Superior temporal gyrus (tissue), 1 donor: Measurements from ENCODE around the gene ZNF283.
A peak's percentile ranks its signal among the peaks of the same experiment; 100 is the strongest.

ENCODE experiments used
- DNase-seq: peaks from one replicate; pipeline ENCODE4 v3.0.0-alpha.2; 2016; ENCODE audit errors: extremely low spot score

Gene ZNF283

GRCh38 chr19:43826787-43827754, at the start of gene ZNF283:
Gene ZNF283 (plus strand): TSS chr19:43827321. CDS start chr19:43833505, 6,184 bp downstream.
- DNase-seq: peak; percentile 95

- DNase-seq: no peak
Observed at GRCh38 chr19:43778651-43779050, 48.5 kb upstream of the ZNF283 start.

DNA sequence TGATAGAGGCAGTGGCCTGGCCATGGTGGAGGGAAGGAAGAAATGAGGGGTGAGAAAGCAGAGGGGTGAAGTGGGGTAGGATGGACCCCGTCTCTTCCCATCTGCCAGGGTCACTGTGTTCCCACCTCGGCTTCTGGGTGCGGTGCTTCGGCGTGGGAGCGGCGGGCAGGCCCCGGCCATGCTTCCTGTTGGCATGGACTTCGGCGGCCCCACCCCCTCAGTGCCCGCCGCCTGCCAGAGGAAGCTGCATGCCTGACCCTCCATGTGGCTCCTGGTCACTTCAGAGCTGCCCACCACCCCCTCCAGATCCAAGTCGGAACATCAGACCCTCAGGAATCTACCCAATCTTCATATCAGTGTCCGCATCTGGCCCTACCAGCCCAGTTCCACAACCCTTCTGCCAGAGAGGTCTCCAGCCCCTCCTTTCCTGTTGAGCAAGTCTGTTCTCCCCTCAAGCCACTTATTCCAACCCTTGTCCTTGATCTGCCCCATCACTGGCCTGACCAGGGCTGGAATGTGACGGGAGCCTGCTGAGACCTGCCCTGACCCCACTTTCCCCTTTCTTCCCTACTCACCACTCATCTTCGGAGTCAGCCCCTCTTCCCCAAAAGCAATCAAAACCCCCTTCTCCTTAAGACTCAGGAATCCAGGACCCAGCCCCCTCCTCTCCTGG, 47.8 kb upstream of the ZNF283 start:
- no peak for DNase-seq

DNA sequence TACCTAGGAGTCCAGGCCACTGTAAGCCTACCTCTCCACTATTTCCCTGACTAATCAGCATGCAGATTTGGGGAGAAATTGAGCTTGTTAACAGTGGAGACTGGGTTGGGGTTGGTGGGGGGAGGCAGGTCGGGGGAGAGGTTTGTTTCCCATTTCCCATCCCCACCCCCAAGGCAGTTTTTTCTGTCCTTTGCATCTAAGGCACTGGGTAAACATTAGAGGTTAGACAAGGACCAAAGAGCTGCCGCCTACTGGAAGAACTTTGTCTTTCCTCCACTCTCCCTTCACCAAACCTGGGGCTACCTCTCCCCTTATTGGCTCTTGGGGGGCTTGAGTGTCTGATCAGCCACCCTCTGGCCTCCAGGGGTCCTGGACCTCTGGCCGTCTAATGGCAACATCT, 47.3 kb upstream of the ZNF283 start:
- DNase-seq: no peak

GRCh38 chr19:43780706-43781525, 46.2 kb upstream of the ZNF283 start, which contains the start of gene KCNN4:
Gene KCNN4 (minus strand): TSS chr19:43780973. CDS start chr19:43780861, 112 bp downstream.
- no peak for DNase-seq

DNA sequence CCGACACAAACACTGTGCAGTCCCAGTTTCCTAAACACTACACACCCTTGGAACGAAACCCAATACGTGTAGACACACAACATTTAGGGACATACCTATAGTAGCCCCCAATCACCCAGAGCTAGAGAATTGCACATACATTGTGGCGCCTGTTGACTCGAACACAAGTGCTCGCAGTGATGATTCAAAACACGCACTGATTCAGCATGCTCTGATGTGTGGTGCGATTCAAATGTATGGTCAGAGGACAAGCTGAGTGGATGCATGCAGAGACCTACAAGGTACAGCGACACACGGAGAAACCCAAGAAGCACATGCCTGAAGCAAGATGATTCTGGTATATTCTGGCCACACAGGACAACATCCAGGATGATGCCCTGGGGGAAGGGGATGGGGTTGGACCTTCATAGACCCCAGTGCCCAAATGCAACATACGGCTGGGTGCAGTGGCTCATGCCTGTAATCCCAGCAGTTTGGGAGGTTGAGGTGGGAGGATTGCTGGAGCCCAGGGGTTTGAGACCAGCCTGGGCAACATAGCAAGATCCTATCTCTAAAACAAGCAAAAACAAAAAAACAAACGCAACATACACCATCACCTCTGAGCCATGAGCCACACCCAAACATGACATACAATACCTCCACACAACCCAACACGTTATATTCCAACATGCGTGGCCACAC, 45.4 kb upstream of the ZNF283 start:
- no peak for DNase-seq

- no peak for DNase-seq
Observed at GRCh38 chr19:43782311-43782660, 44.8 kb upstream of the ZNF283 start.

GRCh38 chr19:43782689-43783231, 44.4 kb upstream of the ZNF283 start:
- no peak for DNase-seq

GRCh38 chr19:43783636-43784035, 43.5 kb upstream of the ZNF283 start:
- no peak for DNase-seq

DNA sequence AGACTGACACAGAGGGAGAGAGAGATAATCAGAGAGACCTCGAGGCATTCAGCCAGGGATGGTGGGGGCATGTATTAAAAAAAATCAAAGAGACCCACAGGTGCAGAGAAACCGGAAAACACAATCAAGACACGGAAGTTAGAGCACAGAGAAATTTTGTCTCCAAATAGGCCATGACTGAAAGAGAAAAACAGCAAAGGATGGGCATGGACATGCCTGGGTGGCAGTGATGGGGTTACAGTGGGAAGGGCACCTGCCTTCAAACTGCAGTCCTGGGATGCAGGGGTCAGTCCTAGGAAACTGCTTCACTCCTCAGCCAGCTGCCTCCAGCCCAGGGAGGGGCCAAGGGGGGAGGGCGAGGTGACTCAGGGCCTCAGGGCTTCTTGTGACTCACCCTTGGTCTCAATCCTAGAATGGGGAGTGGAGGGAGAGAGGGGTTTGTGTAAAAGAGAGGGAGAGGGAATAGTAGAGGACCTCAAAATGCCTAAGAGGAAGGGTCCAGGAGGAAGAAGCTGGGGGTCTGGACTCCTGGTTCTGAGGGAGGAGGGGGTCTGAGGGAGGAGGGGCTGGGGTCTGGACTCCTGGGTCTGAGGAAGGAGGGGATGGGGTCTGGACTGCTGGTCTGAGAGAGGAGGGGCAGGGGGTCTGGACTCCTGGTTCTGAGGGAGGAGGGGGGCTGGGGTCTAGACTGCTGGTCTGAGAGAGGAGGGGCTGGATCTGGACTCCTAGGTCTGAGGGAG, 42.7 kb upstream of the ZNF283 start:
- DNase-seq: no peak

- peak; percentile 86 for DNase-seq
Observed at GRCh38 chr19:43784981-43785808, 41.9 kb upstream of the ZNF283 start.

DNA sequence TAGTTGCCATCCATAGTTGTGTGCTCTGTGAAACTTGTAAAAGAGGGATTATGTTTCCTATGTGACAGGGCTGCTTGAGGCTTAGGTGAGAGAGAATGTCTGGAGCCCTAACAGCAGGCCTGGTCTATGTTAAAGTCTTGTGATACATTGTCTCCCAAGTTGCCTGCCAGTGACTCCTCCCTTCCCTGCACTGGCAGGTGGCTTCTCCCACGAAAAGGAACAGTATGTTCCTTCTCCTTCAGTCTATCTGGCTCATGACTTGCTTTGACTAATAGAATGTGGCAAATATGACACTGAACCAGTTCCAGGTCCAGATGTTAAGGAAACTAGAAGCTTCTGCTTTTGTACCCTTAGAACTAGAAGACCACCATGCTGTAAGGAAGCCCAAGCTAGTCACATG, 40.5 kb upstream of the ZNF283 start:
- no peak for DNase-seq

DNA sequence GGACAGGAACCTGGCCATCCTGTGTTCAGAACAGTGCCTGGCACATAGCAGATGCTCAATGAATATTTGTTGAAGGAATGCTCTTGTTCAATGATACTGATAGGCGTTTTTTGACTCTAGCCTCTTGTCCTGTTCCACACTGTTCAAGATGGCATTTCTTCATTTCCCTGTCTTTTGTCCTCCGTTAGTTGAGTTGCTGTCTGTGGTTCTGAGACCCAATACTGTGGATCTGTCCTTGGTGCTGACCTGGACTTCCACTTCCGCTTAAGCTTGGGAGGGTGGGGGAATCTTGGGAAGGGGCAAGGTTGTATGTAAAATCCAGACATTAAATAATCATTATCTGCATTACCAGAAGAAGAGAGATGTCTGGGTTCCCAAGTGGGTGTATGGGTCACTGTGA, 38.1 kb upstream of the ZNF283 start:
- DNase-seq: no peak

DNA sequence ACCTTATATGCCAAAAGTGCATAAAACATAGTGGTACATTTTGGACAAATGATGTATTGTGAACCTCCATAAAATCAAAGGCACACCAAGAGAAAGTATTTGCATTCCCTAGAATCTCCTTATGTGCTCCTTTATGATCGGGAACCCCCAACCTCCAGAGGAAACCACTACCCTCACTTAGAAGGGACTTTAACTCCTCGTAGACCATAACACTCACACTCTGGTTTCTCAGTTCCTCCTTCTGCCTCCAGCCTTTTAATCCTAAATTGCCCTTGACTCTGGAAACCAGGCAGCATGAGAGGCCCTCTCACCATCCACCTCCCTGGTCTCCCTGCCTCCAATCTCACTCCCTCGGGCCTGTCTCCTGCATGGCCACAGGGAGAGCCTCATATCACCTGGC, 36.5 kb upstream of the ZNF283 start:
- no peak for DNase-seq

GRCh38 chr19:43797118-43797517, 30.0 kb upstream of the ZNF283 start:
- no peak for DNase-seq

- DNase-seq: no peak
Observed at GRCh38 chr19:43797556-43797955, 29.6 kb upstream of the ZNF283 start.

DNA sequence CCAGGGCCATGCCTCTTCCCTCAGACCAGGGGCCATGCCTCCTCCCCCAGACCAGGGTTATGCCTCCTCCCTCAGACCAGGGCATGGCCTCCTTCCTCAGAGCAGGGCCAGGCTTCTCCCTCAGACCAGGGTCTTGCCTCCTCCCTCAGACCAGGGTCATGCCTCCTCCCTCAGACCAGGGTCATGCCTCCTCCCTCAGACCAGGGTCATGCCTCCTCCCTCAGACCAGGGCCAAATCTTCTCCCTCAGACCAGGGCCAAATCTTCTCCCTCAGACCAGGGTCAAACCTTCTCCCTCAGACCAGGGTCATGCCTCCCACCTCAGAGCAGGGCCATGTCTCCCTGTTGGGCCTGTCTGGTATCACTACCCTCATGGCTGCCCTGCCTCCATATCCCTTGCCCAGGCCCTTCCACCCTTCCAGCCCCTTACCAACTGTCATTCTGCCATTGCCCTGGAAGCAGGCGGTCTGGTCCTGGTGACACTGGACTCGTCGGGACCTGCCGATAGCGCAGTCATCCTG, 29.0 kb upstream of the ZNF283 start:
- DNase-seq: no peak

DNA sequence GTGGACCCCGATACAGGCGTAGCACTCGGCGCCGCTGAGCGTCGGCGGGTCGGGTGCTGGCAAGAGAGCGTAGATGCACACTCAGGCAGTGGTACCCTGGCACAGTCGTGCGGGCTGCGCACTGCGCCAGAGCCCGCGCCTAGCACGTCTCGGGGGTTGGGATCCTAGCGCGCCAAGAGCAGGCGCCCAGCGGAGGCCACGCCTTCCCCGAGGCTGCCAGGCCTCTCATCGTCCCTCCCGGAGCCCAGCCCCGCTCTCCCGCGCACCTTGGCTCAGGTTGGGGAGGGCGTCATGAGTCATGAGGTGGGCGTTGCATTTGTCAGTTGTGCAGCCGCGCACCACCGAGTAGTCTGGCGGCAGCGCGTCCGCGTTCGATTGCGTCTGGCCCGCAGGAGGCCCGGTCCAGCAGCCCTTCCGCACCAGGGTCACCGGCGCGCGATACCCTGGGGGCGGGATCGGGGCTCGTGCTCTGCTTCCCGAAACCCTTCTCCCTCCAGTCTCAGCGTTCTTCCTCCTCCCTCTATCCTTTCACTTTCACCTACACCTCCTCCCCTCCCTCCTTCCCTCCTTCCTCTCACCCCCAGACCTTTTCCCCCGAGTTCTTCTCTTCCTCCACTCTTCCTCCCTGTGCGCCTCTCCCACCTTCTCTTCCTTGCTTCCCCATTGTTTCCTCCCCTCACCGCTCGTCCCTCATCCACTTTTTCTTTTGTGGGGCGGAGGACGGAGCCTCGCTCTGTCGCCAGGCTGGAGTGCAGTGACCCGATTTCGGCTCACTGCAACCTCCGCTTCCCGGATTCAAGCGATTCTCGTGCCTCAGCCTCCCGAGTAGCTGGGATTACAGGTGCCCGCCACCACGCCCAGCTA, 28.3 kb upstream of the ZNF283 start:
- peak; percentile 17 for DNase-seq
